ENCODE results near the gene SLC24A1.

DNA sequence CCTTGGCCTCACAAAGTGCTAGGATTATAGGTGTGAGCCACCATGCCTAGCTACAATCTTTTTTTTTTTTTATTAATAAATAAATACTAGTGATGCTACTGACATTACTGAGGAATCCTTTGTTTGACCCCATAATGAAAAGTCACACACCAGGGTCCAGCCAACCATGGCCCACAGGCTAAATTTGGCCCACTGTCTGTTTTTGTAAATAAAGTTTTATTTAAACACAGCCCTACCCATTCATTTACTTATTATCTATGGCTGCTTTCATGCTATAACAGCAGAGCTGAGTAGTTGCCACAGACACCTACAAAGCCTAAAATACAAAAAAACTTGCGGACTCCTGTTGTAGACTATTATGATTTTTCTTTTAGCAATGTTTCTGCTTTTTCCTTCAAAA, 18.2 kb upstream of the SLC24A1 start:
- TF ChIP-seq YY1 (IDR thresholded peaks at IDR 0.05; ENCODE audit: insufficient read depth, insufficient read length) (no peak), ZNF274 (IDR thresholded peaks at IDR 0.05; ENCODE audit: low read depth, low read length) (no peak), SUZ12 (IDR thresholded peaks at IDR 0.05; ENCODE audit: extremely low read depth, insufficient read depth, insufficient read length) (no peak)

All from NT2/D1 (cell line).